NT2/D1 (cell line): ENCODE results near the gene PANX2.

Source experiments
- YY1 ChIP-seq: IDR thresholded peaks from 2 replicates; pipeline ENCODE4 v1.6.1; 2011; ENCODE audit not compliant: insufficient read length, insufficient read depth
- ZNF274 ChIP-seq: IDR thresholded peaks from 2 replicates; pipeline ENCODE4 v1.6.1; 2011; ENCODE audit warnings: mild to moderate bottlenecking, low read depth, low read length

DNA sequence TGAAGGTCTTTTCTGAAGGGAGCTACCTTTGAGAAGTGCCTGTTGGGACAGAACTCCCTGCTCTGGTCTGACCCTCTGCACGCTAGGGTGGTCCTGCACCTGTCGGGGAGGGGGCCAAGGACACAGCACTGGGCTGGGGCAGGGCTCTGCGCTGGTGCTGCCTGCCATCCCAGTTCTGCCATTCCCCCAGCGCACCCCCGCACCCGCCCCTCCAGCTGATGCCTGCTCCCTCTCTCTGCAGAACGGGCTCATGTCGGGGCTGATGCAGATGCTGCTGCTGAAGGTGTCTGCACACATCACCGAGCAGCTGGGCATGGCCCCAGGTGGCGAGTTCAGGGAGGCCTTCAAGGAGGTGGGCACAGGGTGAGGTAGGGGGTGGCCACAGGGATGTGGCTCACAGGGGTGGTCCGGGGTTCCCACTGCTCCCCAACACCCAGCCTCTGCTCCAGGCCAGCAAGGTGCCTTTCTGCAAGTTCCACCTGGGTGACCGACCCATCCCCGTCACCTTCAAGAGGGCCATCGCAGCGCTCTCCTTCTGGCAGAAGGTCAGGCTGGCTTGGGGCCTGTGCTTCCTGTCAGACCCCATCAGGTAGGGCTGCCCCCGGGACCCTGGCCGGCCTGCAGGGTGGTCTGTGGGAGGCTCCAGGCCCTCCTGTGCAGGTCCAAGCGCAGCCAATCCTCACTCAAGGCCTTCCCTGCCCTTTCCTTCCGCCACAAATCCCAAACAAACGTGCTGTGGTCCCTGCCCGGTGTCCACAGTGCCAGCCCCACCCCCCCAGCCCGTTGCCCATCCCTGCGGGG is 26.7 kb downstream of the PANX2 start:
- TF ChIP-seq YY1 (no peak), ZNF274 (no peak)
